Uterus (tissue), 2 donors: ENCODE results near the gene TIPRL.

ENCODE experiments used
- POLR2A ChIP-seq, 2 donors: fragments of 450-650 bp; IDR thresholded peaks; one replicate each; pipeline ENCODE4 v1.6.1; 2016; ENCODE audit warnings: antibody characterized with exemption in 2 of 2, mild to moderate bottlenecking in 1 of 2, moderate library complexity in 1 of 2
- TF ChIP-seq, protein P1 (sequence below), 4 experiments: fragments of 200-600 bp in 2 of 4; fragments of 450-650 bp in 2 of 4; sonication (generic) in 2 of 4; IDR thresholded peaks; one replicate each; pipeline ENCODE4 v1.5.1; 2016 to 2019; ENCODE audit warnings: antibody characterized with exemption in 4 of 4, mild to moderate bottlenecking in 2 of 4, moderate library complexity in 1 of 4

DNA sequence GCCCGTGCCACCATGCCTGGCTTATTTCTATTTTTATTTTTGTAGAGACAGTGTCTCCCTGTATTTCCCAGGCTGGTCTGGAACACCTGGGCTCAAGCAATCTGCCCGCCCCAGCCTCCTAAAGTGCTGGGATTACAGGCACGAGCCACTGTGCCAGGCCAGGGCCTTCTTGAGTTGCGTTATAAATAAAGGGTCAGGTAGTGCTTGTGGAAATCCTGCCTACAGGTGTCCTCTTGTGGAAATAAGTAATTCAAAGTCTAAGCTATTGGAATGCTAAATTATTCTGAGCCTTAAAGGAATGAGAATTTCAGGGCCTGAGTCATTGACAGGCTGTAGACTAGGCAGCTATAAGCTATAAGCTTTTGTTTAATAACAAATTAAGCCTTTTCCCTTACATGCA is 38.9 kb downstream of the TIPRL start:
- TF ChIP-seq, protein P1, sequence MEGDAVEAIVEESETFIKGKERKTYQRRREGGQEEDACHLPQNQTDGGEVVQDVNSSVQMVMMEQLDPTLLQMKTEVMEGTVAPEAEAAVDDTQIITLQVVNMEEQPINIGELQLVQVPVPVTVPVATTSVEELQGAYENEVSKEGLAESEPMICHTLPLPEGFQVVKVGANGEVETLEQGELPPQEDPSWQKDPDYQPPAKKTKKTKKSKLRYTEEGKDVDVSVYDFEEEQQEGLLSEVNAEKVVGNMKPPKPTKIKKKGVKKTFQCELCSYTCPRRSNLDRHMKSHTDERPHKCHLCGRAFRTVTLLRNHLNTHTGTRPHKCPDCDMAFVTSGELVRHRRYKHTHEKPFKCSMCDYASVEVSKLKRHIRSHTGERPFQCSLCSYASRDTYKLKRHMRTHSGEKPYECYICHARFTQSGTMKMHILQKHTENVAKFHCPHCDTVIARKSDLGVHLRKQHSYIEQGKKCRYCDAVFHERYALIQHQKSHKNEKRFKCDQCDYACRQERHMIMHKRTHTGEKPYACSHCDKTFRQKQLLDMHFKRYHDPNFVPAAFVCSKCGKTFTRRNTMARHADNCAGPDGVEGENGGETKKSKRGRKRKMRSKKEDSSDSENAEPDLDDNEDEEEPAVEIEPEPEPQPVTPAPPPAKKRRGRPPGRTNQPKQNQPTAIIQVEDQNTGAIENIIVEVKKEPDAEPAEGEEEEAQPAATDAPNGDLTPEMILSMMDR (IDR thresholded peaks at IDR 0.05) = no peak
- TF ChIP-seq POLR2A (IDR thresholded peaks at IDR 0.05) = no peak
